MM.1S (cell line): ENCODE data around the gene DNAJC27.

ENCODE experiments used
- CTCF ChIP-seq: fragments of 300-600 bp; sonication (generic); IDR thresholded peaks from 2 replicates; pipeline ENCODE4 v1.5.1; 2016; ENCODE audit warnings: antibody characterized with exemption, low read length, mixed read lengths
- EZH2 ChIP-seq: fragments of 300-600 bp; sonication (generic); optimal IDR thresholded peaks from 2 replicates; pipeline ENCODE3; 2017; ENCODE audit warnings: low read depth, mild to moderate bottlenecking, antibody characterized with exemption, low read length, mixed read lengths

GRCh38 chr2:24970483-24971285 lies 1.1 kb downstream of the DNAJC27 start:
- TF ChIP-seq CTCF: no peak
- TF ChIP-seq EZH2: no peak
